HepG2 (cell line): ENCODE measurements around the gene NEAT1. TPM values are rescaled to one million over a fixed set of nuclear protein-coding genes. Genes with fewer than 3 reads are reported as not detected.

Experiments used
- GATA4 ChIP-seq: sonication (generic); IDR thresholded peaks from 2 replicates; pipeline ENCODE4 v1.6.1; 2016; ENCODE audit warnings: antibody characterized with exemption, low read depth, borderline replicate concordance
- HOMEZ ChIP-seq: IDR thresholded peaks from 2 replicates; pipeline ENCODE4 v1.6.1; 2016; ENCODE audit warnings: low read depth
- KLF12 ChIP-seq: sonication (generic); formaldehyde crosslinking; IDR thresholded peaks from 2 replicates; pipeline ENCODE4 v1.4.0; 2020; ENCODE audit warnings: missing genetic modification reagents, borderline replicate concordance
- MAZ ChIP-seq, 2 experiments: sonication (generic) in 1 of 2; formaldehyde crosslinking in 1 of 2; IDR thresholded peaks; 2 replicates each; pipeline versions ENCODE4 v1.5.0 to v1.6.1; 2012 to 2020; ENCODE audit warnings: low read depth in 2 of 2, mild to moderate bottlenecking in 2 of 2, borderline replicate concordance in 1 of 2, improper control_type of control experiment in 1 of 2, low read length in 1 of 2, missing genetic modification reagents in 1 of 2, moderate library complexity in 1 of 2
- MED13 ChIP-seq: sonication (generic); formaldehyde crosslinking; IDR thresholded peaks from 2 replicates; pipeline ENCODE4 v1.5.0; 2020; ENCODE audit warnings: missing genetic modification reagents
- MEIS2 ChIP-seq: sonication (generic); formaldehyde crosslinking; IDR thresholded peaks from 2 replicates; pipeline ENCODE4 v1.9.0; 2021; ENCODE audit warnings: mild to moderate bottlenecking, missing genetic modification reagents
- MZF1 ChIP-seq: sonication (generic); formaldehyde crosslinking; IDR thresholded peaks from 2 replicates; pipeline ENCODE4 v1.8.1; 2023; ENCODE audit warnings: mild to moderate bottlenecking, missing genetic modification reagents, borderline replicate concordance
- NCOA2 ChIP-seq: sonication (generic); formaldehyde crosslinking; IDR thresholded peaks from 2 replicates; pipeline ENCODE4 v1.8.0; 2022; ENCODE audit warnings: inconsistent platforms
- NFATC3 ChIP-seq: sonication (generic); formaldehyde crosslinking; IDR thresholded peaks from 2 replicates; pipeline ENCODE4 v1.5.1; 2020; ENCODE audit warnings: mild to moderate bottlenecking, missing genetic modification reagents
- NFKBIZ ChIP-seq: IDR thresholded peaks from 2 replicates; pipeline ENCODE4 v1.6.1; 2018; ENCODE audit warnings: missing genetic modification reagents, missing compliant biosample characterization
- ONECUT2 ChIP-seq: sonication (generic); formaldehyde crosslinking; IDR thresholded peaks from 2 replicates; pipeline ENCODE4 v1.4.0; 2020; ENCODE audit warnings: missing genetic modification reagents
- PHF5A ChIP-seq: IDR thresholded peaks from one replicate; pipeline ENCODE4 v1.6.1; 2018; ENCODE audit warnings: low read depth, missing genetic modification reagents; ENCODE audit not compliant: unreplicated experiment
- SIN3B ChIP-seq: fragments of 150-350 bp; IDR thresholded peaks from 2 replicates; pipeline ENCODE4 v1.6.1; 2014; ENCODE audit warnings: low read length
- SNAPC5 ChIP-seq: sonication (generic); formaldehyde crosslinking; IDR thresholded peaks from 2 replicates; pipeline ENCODE4 v1.8.1; 2023; ENCODE audit warnings: mild to moderate bottlenecking, missing genetic modification reagents, borderline replicate concordance
- SRY ChIP-seq: sonication (generic); formaldehyde crosslinking; IDR thresholded peaks from 2 replicates; pipeline ENCODE4 v1.8.0; 2022; ENCODE audit warnings: mild to moderate bottlenecking, missing genetic modification reagents
- SSRP1 ChIP-seq: IDR thresholded peaks from 2 replicates; pipeline ENCODE4 v1.6.1; 2016; ENCODE audit warnings: control low read depth
- TERF1 ChIP-seq: sonication (generic); formaldehyde crosslinking; IDR thresholded peaks from 2 replicates; pipeline ENCODE4 v1.8.0; 2022; ENCODE audit warnings: mild to moderate bottlenecking, missing genetic modification reagents, moderate library complexity
- TGIF2 ChIP-seq: IDR thresholded peaks from 2 replicates; pipeline ENCODE4 v1.6.1; 2016; ENCODE audit warnings: control low read depth, missing compliant biosample characterization
- TRIM22 ChIP-seq: fragments of 450-650 bp; IDR thresholded peaks from 2 replicates; pipeline ENCODE4 v1.6.1; 2017
- USF2 ChIP-seq, 2 experiments: sonication (generic) in 1 of 2; formaldehyde crosslinking in 1 of 2; IDR thresholded peaks; 2 replicates each; pipeline versions ENCODE4 v1.5.1 to v1.6.1; 2011 to 2020; ENCODE audit warnings: borderline replicate concordance in 1 of 2, low read depth in 1 of 2, low read length in 1 of 2, mild to moderate bottlenecking in 1 of 2, missing genetic modification reagents in 1 of 2, moderate library complexity in 1 of 2
- ZNF614 ChIP-seq: IDR thresholded peaks from 2 replicates; pipeline ENCODE4 v1.6.1; 2018; ENCODE audit warnings: missing biosample characterization, missing genetic modification reagents, inconsistent platforms, borderline replicate concordance
- ZNF746 ChIP-seq: sonication (generic); formaldehyde crosslinking; IDR thresholded peaks from 2 replicates; pipeline ENCODE4 v1.8.0; 2022; ENCODE audit warnings: mild to moderate bottlenecking, missing genetic modification reagents
- polyA plus RNA-seq, 8 experiments: library from polyadenylated mRNA; depleted of rRNA in 3 of 8; stranded (reverse) in 7 of 8; unstranded in 1 of 8; fragments of >200 nt; fragmentation: Illumina TruSeq in 4 of 8; extraction: Trizol in 4 of 8; gene quantifications; 2 replicates each; pipeline versions ENCODE4 v1.2.1 to v1.2.3, GENCODE V29; 2011 to 2016; ENCODE audit warnings: low read depth in 4 of 8, missing spikeins in 1 of 8, mixed read lengths in 1 of 8; ENCODE audit not compliant: insufficient read depth in 1 of 8
- total RNA-seq, 5 experiments: library from RNA; depleted of rRNA; stranded (reverse); fragments of >200 nt; fragmentation: Illumina TruSeq; extraction: Trizol; gene quantifications; 2 replicates each; pipeline ENCODE4 v1.2.3, GENCODE V29; 2016; ENCODE audit warnings: low read depth in 1 of 5

NEAT1 gene
- total and polyA plus RNA-seq, 2 of the 13 experiments (the other 11 are each of a cell fraction or from before 2014, with no cell fraction given), result 20.5 to 41.2 TPM

- TF ChIP-seq TRIM22 (no peak), NFATC3 (0 out of 2 replicates have a peak, but pooled peaks have one; percentile 79), ONECUT2 (CRISPR knock-in tag) (no peak), SNAPC5 (CRISPR knock-in tag) (no peak), MZF1 (CRISPR knock-in tag) (0 out of 2 replicates have a peak, but pooled peaks have one; percentile 36), SSRP1 (CRISPR knock-in tag) (no peak), SRY (CRISPR knock-in tag) (peak; percentile 64), SIN3B (no peak), PHF5A (CRISPR knock-in tag) (peak; percentile 78), GATA4 (peak; percentile 30; the same call in 1 of the 2 replicates), HOMEZ (CRISPR knock-in tag) (no peak), MED13 (peak; percentile 84), USF2 (IDR thresholded peaks at IDR 0.05; ENCODE audit: low read depth, low read length) (no peak), USF2 (CRISPR knock-in tag; IDR thresholded peaks at IDR 0.05; ENCODE audit: borderline replicate concordance) (peak; percentile 39; the same call in 1 of the 2 replicates), ZNF614 (CRISPR knock-in tag) (peak; percentile 63), TERF1 (CRISPR knock-in tag) (no peak), NCOA2 (CRISPR knock-in tag) (peak; percentile 85), NFKBIZ (CRISPR knock-in tag) (peak; percentile 91; the same call in 1 of the 2 replicates), MEIS2 (CRISPR knock-in tag) (no peak), TGIF2 (no peak; the same call in 1 of the 2 replicates), KLF12 (CRISPR knock-in tag) (peak; percentile 20; the same call in 1 of the 2 replicates), ZNF746 (peak; percentile 91), MAZ (IDR thresholded peaks at IDR 0.05; ENCODE audit: borderline replicate concordance, low read depth, low read length) (peak; percentile 89), MAZ (CRISPR knock-in tag; IDR thresholded peaks at IDR 0.05; ENCODE audit: low read depth) (peak; percentile 96)
These were observed 40.4 kb upstream of the NEAT1 start, which contains the start of gene SLC25A45 (continued) for GRCh38 chr11:65382033-65382803.
